ENCODE results near the gene COL5A1.

- TF ChIP-seq EZH2 (IDR thresholded peaks at IDR 0.05; ENCODE audit: insufficient read depth, poor library complexity, severe bottlenecking): no peak
- no peak for TF ChIP-seq EZH2phosphoT487 (IDR thresholded peaks at IDR 0.05; ENCODE audit: insufficient read depth, low read depth)
Measured at GRCh38 chr9:134733480-134734232, 92.1 kb downstream of the COL5A1 start.
